Raji (cell line): ENCODE results near the gene FOXA3.

Source experiments
- POLR2A ChIP-seq: IDR thresholded peaks from 2 replicates; pipeline ENCODE4 v1.6.1; 2011; ENCODE audit warnings: low read depth, low read length, control low read depth; ENCODE audit not compliant: insufficient read depth

Gene FOXA3

GRCh38 chr19:45913874-45914830 lies 50.0 kb downstream of the FOXA3 start, which contains the start of gene NANOS2:
TSS of gene NANOS2 (minus strand) at chr19:45914778. CDS start at chr19:45914693, 85 bp downstream.
- TF ChIP-seq POLR2A, result no peak

- TF ChIP-seq POLR2A, result no peak
Measured at GRCh38 chr19:45917421-45918091, 53.4 kb downstream of the FOXA3 start.

GRCh38 chr19:45918721-45919120 lies 54.6 kb downstream of the FOXA3 start:
- no peak for TF ChIP-seq POLR2A

- TF ChIP-seq POLR2A, result no peak
Measured at GRCh38 chr19:45919678-45920077, 55.6 kb downstream of the FOXA3 start.

GRCh38 chr19:45920458-45920857 lies 56.3 kb downstream of the FOXA3 start:
- TF ChIP-seq POLR2A, result no peak

- no peak for TF ChIP-seq POLR2A
Measured at GRCh38 chr19:45922281-45922680, 58.2 kb downstream of the FOXA3 start.
